Epithelial cell of proximal tubule (primary cell): ENCODE data around the gene LDB2. TPM values are rescaled to one million over a fixed set of nuclear protein-coding genes. Genes with fewer than 3 reads are reported as not detected.

Experiments used
- DNase-seq: peaks from one replicate; pipeline ENCODE4 v3.0.0-alpha.2; 2011; ENCODE audit warnings: low read depth
- H3K4me3 ChIP-seq: 2 replicates; pipeline ENCODE4 v1.5.1; 2011; ENCODE audit warnings: low read depth, mild to moderate bottlenecking, low read length
- CTCF ChIP-seq: conservative IDR thresholded peaks from 2 replicates; pipeline ENCODE4 v1.5.1; 2012; ENCODE audit warnings: low read depth, mild to moderate bottlenecking, low read length
- total RNA-seq: library from RNA; depleted of rRNA; stranded (reverse); fragments of >200 nt; gene quantifications from 2 replicates; pipeline ENCODE4 v1.2.3, GENCODE V29; 2015

LDB2 gene
- total RNA-seq, 1 donor from 2014 or later = 0.75 TPM

- TF ChIP-seq CTCF = no peak
- H3K4me3 ChIP-seq = no peak overlapping the region
- DNase-seq = no peak
These were observed 221.2 kb downstream of the LDB2 start for GRCh38 chr4:16677001-16677944.

GRCh38 chr4:16676230-16676770, 222.1 kb downstream of the LDB2 start:
- H3K4me3 ChIP-seq = no peak overlapping the region
- DNase-seq = no peak
- TF ChIP-seq CTCF = no peak

- TF ChIP-seq CTCF = no peak
- DNase-seq = no peak
- no peak overlapping the region for H3K4me3 ChIP-seq
These were observed 224.4 kb downstream of the LDB2 start for GRCh38 chr4:16674082-16674481.

- TF ChIP-seq CTCF = no peak
- no peak for DNase-seq
- H3K4me3 ChIP-seq = no peak overlapping the region
These were observed 226.0 kb downstream of the LDB2 start for GRCh38 chr4:16672421-16672820.

- DNase-seq = no peak
- H3K4me3 ChIP-seq = no peak overlapping the region
- TF ChIP-seq CTCF = no peak
These were observed 226.7 kb downstream of the LDB2 start for GRCh38 chr4:16671741-16672140.

- no peak for DNase-seq
- TF ChIP-seq CTCF = no peak
- H3K4me3 ChIP-seq = no peak overlapping the region
These were observed 227.7 kb downstream of the LDB2 start for GRCh38 chr4:16670727-16671126.
